GM23338 (cell line): Measurements from ENCODE around the gene H2AZ1. TPM values are rescaled to one million over a fixed set of nuclear protein-coding genes. Genes with fewer than 3 reads are reported as not detected.

Experiments used
- ATAC-seq: fragments of 200-7000 bp; cut with Tn5 transposase; 3 replicates; pipeline ENCODE4 v1.9.1; 2020
- DNase-seq: peaks from one replicate; pipeline ENCODE4 v3.0.0-alpha.2; 2015; ENCODE audit warnings: low spot score
- H2AFZ ChIP-seq: fragments of 200-600 bp; sonication (generic); 2 replicates; pipeline ENCODE4 v1.8.0; 2016; ENCODE audit warnings: antibody characterized with exemption, mild to moderate bottlenecking, moderate library complexity
- H3F3A ChIP-seq: fragments of 200-600 bp; sonication (generic); replicated peaks from 2 replicates; pipeline ENCODE4 v1.8.0; 2017; ENCODE audit warnings: antibody characterized with exemption, mixed run types, low read depth
- H3K27ac ChIP-seq: fragments of 200-600 bp; sonication (generic); 2 replicates; pipeline ENCODE4 v1.6.1; 2016; ENCODE audit warnings: low read depth
- H3K27me3 ChIP-seq: fragments of 200-600 bp; sonication (generic); 2 replicates; pipeline ENCODE4 v1.8.0; 2016; ENCODE audit warnings: mild to moderate bottlenecking, mixed run types, moderate library complexity; ENCODE audit not compliant: insufficient read depth
- H3K36me3 ChIP-seq: fragments of 200-600 bp; sonication (generic); 2 replicates; pipeline ENCODE4 v1.8.0; 2016; ENCODE audit warnings: mild to moderate bottlenecking; ENCODE audit not compliant: insufficient read depth
- H3K4me1 ChIP-seq: fragments of 200-600 bp; sonication (generic); 2 replicates; pipeline ENCODE4 v1.8.0; 2016; ENCODE audit warnings: mild to moderate bottlenecking, moderate library complexity; ENCODE audit not compliant: insufficient read depth
- H3K4me2 ChIP-seq: fragments of 200-600 bp; sonication (generic); 2 replicates; pipeline ENCODE4 v1.7.1; 2017; ENCODE audit warnings: mixed run types
- H3K4me3 ChIP-seq: fragments of 200-600 bp; sonication (generic); 2 replicates; pipeline ENCODE4 v1.6.1; 2016; ENCODE audit warnings: mixed run types
- H3K79me2 ChIP-seq: fragments of 200-600 bp; sonication (generic); replicated peaks from 2 replicates; pipeline ENCODE4 v1.8.0; 2017; ENCODE audit warnings: mild to moderate bottlenecking; ENCODE audit not compliant: insufficient read depth
- H3K9me2 ChIP-seq: fragments of 200-600 bp; sonication (generic); 2 replicates; pipeline ENCODE4 v1.8.0; 2017; ENCODE audit not compliant: insufficient read depth
- H4K20me1 ChIP-seq: fragments of 200-600 bp; sonication (generic); replicated peaks from 2 replicates; pipeline ENCODE4 v1.8.0; 2017; ENCODE audit warnings: mild to moderate bottlenecking; ENCODE audit not compliant: insufficient read depth
- H3K27ac Mint-ChIP-seq: 2 replicates; pipeline ENCODE4 v1.8.0; 2020; ENCODE audit warnings: inconsistent platforms, mild to moderate bottlenecking, moderate library complexity, mixed read lengths
- H3K27me3 Mint-ChIP-seq: 3 replicates; pipeline ENCODE4 v1.8.0; 2022; ENCODE audit warnings: low read depth, mild to moderate bottlenecking, moderate library complexity, mixed read lengths, inconsistent platforms; ENCODE audit not compliant: insufficient read depth, poor library complexity
- H3K36me3 Mint-ChIP-seq: 3 replicates; pipeline ENCODE4 v1.8.0; 2021; ENCODE audit warnings: low read depth, mild to moderate bottlenecking, inconsistent platforms, moderate library complexity, mixed read lengths
- H3K4me1 Mint-ChIP-seq: 3 replicates; pipeline ENCODE4 v1.8.0; 2020; ENCODE audit warnings: mild to moderate bottlenecking, inconsistent platforms, mixed read lengths
- H3K4me3 Mint-ChIP-seq: 3 replicates; pipeline ENCODE4 v1.8.0; 2021; ENCODE audit warnings: moderate library complexity, mild to moderate bottlenecking, inconsistent platforms, mixed read lengths
- H3K9me3 Mint-ChIP-seq: 3 replicates; pipeline ENCODE4 v1.8.0; 2020; ENCODE audit warnings: moderate library complexity, mild to moderate bottlenecking, inconsistent platforms, mixed read lengths
- CREB1 ChIP-seq: fragments of 250-450 bp; sonication (Bioruptor Pico); IDR thresholded peaks from 2 replicates; pipeline ENCODE4 v1.5.0; 2020; ENCODE audit warnings: low read depth, mild to moderate bottlenecking, moderate library complexity
- CTCF ChIP-seq, 2 experiments: fragments of 200-600 bp in 1 of 2; sonication (generic) in 1 of 2; conservative IDR thresholded peaks; 2 replicates each; pipeline versions ENCODE4 v1.5.1 to v1.6.1; 2016 to 2017; ENCODE audit warnings: antibody characterized with exemption in 2 of 2, low read depth in 2 of 2, mild to moderate bottlenecking in 2 of 2, moderate library complexity in 1 of 2
- EZH2 ChIP-seq: fragments of 200-600 bp; sonication (generic); IDR thresholded peaks from one replicate; pipeline ENCODE4 v1.8.0; 2017; ENCODE audit warnings: antibody characterized with exemption, mild to moderate bottlenecking, low read depth; ENCODE audit not compliant: unreplicated experiment
- EZH2phosphoT487 ChIP-seq: fragments of 200-600 bp; sonication (generic); IDR thresholded peaks from one replicate; pipeline ENCODE4 v1.8.1; 2018; ENCODE audit warnings: antibody characterized with exemption; ENCODE audit not compliant: unreplicated experiment
- JUNB ChIP-seq: IDR thresholded peaks from one replicate; pipeline ENCODE4 v1.6.1; 2016; ENCODE audit warnings: antibody characterized with exemption; ENCODE audit not compliant: unreplicated experiment
- NANOG ChIP-seq: IDR thresholded peaks from 2 replicates; pipeline ENCODE4 v1.6.1; 2016; ENCODE audit warnings: antibody characterized with exemption, borderline replicate concordance
- POLR2AphosphoS5 ChIP-seq: IDR thresholded peaks from 2 replicates; pipeline ENCODE4 v1.6.1; 2016; ENCODE audit warnings: antibody characterized with exemption, low read depth
- REST ChIP-seq: IDR thresholded peaks from one replicate; pipeline ENCODE4 v1.6.1; 2018; ENCODE audit warnings: antibody characterized with exemption; ENCODE audit not compliant: unreplicated experiment
- STAT1 ChIP-seq: IDR thresholded peaks from one replicate; pipeline ENCODE4 v1.6.1; 2016; ENCODE audit warnings: antibody characterized with exemption; ENCODE audit not compliant: unreplicated experiment
- ZNF114 ChIP-seq: fragments of 250-450 bp; sonication (Bioruptor Pico); IDR thresholded peaks from 2 replicates; pipeline ENCODE4 v1.5.0; 2020; ENCODE audit warnings: mild to moderate bottlenecking, moderate library complexity
- ZNF331 ChIP-seq: fragments of 250-450 bp; sonication (Bioruptor Pico); IDR thresholded peaks from 2 replicates; pipeline ENCODE4 v1.5.0; 2020; ENCODE audit warnings: low read depth, mild to moderate bottlenecking, moderate library complexity
- ZNF462 ChIP-seq: fragments of 250-450 bp; sonication (Bioruptor Pico); IDR thresholded peaks from 2 replicates; pipeline ENCODE4 v1.5.0; 2020; ENCODE audit warnings: mild to moderate bottlenecking, moderate library complexity
- polyA plus RNA-seq: library from polyadenylated mRNA; unstranded; fragments of >200 nt; fragmentation: Nextera tagmentation; extraction: Ambion mirVana; gene quantifications from 2 replicates; pipeline ENCODE4 v1.2.1, GENCODE V29; 2016
- total RNA-seq: library from RNA; depleted of rRNA; stranded (reverse); fragments of >200 nt; shearing (Covaris generic); gene quantifications from 2 replicates; pipeline ENCODE4 v1.2.3, GENCODE V29; 2014
- TF ChIP-seq, protein P1 (sequence below): IDR thresholded peaks from 2 replicates; pipeline ENCODE4 v1.6.1; 2016; ENCODE audit warnings: antibody characterized with exemption

Gene H2AZ1
- total and polyA plus RNA-seq, 2 experiments from 2014 or later: 585 to 1,933 TPM

DNA sequence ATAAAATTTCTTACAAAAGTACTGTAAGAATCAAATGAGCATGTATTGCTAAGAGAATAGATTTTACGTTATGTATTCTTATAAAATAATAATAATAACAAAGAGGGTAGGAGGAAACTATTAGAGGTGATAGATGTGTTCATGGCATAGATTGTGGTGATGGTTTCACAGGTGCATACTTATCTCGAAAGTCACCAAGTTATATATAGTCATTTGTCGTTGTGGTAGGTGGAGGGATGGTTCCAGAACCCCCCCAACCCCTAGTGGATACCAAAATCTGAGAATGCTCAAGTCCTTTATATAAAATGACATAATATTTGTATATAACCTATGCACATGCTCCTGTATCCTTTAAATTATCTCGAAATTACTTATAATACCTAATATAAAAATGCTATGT, 36.7 kb upstream of the H2AZ1 start:
- no peak for TF ChIP-seq ZNF114 (CRISPR knock-in tag)
- no peak for TF ChIP-seq STAT1
- no peak for TF ChIP-seq JUNB
- no peak for TF ChIP-seq EZH2phosphoT487
- TF ChIP-seq REST: no peak
- TF ChIP-seq, protein P1, sequence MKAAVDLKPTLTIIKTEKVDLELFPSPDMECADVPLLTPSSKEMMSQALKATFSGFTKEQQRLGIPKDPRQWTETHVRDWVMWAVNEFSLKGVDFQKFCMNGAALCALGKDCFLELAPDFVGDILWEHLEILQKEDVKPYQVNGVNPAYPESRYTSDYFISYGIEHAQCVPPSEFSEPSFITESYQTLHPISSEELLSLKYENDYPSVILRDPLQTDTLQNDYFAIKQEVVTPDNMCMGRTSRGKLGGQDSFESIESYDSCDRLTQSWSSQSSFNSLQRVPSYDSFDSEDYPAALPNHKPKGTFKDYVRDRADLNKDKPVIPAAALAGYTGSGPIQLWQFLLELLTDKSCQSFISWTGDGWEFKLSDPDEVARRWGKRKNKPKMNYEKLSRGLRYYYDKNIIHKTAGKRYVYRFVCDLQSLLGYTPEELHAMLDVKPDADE: no peak
- no peak for TF ChIP-seq ZNF331 (CRISPR knock-in tag)
- TF ChIP-seq EZH2: no peak
- TF ChIP-seq CREB1 (CRISPR knock-in tag): no peak
- TF ChIP-seq ZNF462 (CRISPR knock-in tag): no peak
- TF ChIP-seq NANOG: no peak
- TF ChIP-seq POLR2AphosphoS5: no peak
- no peak for TF ChIP-seq CTCF (conservative IDR thresholded peaks at IDR 0.05; ENCODE audit: low read depth in 2 of 2)
- H3F3A ChIP-seq: no peaks in the 10 kb centered on the region
- H3K27me3 Mint-ChIP-seq: no peaks in the 10 kb centered on the region
- no peak overlapping the region for H3K4me3 ChIP-seq
- no peaks in the 10 kb centered on the region for H4K20me1 ChIP-seq
- H3K79me2 ChIP-seq: no peaks in the 10 kb centered on the region
- H3K27ac Mint-ChIP-seq: no peak overlapping the region
- H3K36me3 ChIP-seq: no peaks in the 10 kb centered on the region
- H3K27me3 ChIP-seq: no peaks in the 10 kb centered on the region
- no peak overlapping the region for H2AFZ ChIP-seq
- no peak overlapping the region for H3K4me3 Mint-ChIP-seq
- H3K9me2 ChIP-seq: no peaks in the 10 kb centered on the region
- H3K4me1 ChIP-seq: no peaks in the 10 kb centered on the region
- no peaks in the 10 kb centered on the region for H3K36me3 Mint-ChIP-seq
- no peak overlapping the region for H3K4me2 ChIP-seq
- no peak overlapping the region for H3K27ac ChIP-seq
- DNase-seq (no peak), ATAC-seq (no peak)
- H3K4me1 Mint-ChIP-seq: no peaks in the 10 kb centered on the region
- no peaks in the 10 kb centered on the region for H3K9me3 Mint-ChIP-seq
